C4-2B (cell line): Measurements from ENCODE around the gene RNF20.

ENCODE experiments used
- ZFX ChIP-seq: fragments of 450-650 bp; IDR thresholded peaks from 2 replicates; pipeline ENCODE4 v1.6.1; 2017
- TF ChIP-seq, protein P1 (sequence below): fragments of 450-650 bp; conservative IDR thresholded peaks from 2 replicates; pipeline ENCODE4 v1.5.1; 2017; ENCODE audit warnings: mild to moderate bottlenecking

DNA sequence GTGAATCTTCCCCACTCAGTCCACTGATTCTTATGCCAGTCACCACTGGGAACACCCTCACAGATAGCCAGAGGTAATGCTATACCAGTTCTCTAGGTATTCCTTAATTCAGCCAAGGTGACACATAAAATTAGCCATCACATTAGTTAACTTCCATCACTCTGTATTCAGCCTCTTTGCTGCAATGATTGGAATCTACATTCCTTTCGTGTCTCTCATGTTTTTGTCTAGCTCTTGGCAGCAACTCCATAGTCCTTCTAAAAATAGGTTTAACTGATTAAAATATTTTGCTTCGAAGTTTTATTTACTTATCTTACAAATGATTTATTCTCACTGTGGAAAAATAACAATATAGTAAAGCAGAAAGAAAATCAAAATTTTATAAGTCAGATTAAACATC, 19.6 kb upstream of the RNF20 start:
- TF ChIP-seq, protein P1, sequence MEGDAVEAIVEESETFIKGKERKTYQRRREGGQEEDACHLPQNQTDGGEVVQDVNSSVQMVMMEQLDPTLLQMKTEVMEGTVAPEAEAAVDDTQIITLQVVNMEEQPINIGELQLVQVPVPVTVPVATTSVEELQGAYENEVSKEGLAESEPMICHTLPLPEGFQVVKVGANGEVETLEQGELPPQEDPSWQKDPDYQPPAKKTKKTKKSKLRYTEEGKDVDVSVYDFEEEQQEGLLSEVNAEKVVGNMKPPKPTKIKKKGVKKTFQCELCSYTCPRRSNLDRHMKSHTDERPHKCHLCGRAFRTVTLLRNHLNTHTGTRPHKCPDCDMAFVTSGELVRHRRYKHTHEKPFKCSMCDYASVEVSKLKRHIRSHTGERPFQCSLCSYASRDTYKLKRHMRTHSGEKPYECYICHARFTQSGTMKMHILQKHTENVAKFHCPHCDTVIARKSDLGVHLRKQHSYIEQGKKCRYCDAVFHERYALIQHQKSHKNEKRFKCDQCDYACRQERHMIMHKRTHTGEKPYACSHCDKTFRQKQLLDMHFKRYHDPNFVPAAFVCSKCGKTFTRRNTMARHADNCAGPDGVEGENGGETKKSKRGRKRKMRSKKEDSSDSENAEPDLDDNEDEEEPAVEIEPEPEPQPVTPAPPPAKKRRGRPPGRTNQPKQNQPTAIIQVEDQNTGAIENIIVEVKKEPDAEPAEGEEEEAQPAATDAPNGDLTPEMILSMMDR = no peak
- no peak for TF ChIP-seq ZFX
